Body of pancreas (tissue), 4 donors: ENCODE data around the gene LYST.

Experiments used
- POLR2A ChIP-seq, 3 donors: fragments of 450-650 bp; IDR thresholded peaks; one replicate each; pipeline ENCODE4 v1.6.1; 2016; ENCODE audit warnings: antibody characterized with exemption in 3 of 3, mild to moderate bottlenecking in 2 of 3
- TF ChIP-seq, protein P1 (sequence below), 7 experiments: fragments of 450-650 bp in 4 of 7; fragments of 200-600 bp in 3 of 7; sonication (generic) in 3 of 7; IDR thresholded peaks; one replicate each; pipeline ENCODE4 v1.5.1; 2016 to 2019; ENCODE audit warnings: antibody characterized with exemption in 7 of 7

DNA sequence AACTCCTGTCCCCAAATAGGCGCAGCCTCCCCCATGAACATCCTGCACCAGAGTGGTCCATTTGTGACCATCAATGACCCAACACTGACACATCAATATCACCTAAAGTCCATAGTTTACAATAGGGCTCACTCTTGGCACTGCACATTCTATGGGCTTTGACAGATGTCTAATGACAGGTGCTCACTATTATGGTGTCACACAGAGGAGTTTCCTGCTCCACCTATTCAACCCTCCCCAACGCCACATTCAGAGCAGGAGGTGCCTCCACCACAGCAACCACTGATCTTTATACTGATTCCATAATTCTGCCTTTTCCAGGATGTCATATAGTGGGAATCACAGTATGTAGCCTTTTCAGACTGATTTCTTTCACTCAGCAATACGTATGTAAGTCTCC, 241.4 kb downstream of the LYST start:
- TF ChIP-seq, protein P1, sequence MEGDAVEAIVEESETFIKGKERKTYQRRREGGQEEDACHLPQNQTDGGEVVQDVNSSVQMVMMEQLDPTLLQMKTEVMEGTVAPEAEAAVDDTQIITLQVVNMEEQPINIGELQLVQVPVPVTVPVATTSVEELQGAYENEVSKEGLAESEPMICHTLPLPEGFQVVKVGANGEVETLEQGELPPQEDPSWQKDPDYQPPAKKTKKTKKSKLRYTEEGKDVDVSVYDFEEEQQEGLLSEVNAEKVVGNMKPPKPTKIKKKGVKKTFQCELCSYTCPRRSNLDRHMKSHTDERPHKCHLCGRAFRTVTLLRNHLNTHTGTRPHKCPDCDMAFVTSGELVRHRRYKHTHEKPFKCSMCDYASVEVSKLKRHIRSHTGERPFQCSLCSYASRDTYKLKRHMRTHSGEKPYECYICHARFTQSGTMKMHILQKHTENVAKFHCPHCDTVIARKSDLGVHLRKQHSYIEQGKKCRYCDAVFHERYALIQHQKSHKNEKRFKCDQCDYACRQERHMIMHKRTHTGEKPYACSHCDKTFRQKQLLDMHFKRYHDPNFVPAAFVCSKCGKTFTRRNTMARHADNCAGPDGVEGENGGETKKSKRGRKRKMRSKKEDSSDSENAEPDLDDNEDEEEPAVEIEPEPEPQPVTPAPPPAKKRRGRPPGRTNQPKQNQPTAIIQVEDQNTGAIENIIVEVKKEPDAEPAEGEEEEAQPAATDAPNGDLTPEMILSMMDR (IDR thresholded peaks at IDR 0.05) = no peak
- TF ChIP-seq POLR2A (IDR thresholded peaks at IDR 0.05) = no peak
